GM21515 (cell line): Measurements from ENCODE around the gene TXNDC8.
A peak's percentile ranks its signal among the peaks of the same experiment; 100 is the strongest.

Experiments used
- ATAC-seq: cut with Tn5 transposase; IDR thresholded peaks from one replicate; pipeline ENCODE4 v1.9.1; 2021; ENCODE audit not compliant: unreplicated experiment

TXNDC8 gene

DNA sequence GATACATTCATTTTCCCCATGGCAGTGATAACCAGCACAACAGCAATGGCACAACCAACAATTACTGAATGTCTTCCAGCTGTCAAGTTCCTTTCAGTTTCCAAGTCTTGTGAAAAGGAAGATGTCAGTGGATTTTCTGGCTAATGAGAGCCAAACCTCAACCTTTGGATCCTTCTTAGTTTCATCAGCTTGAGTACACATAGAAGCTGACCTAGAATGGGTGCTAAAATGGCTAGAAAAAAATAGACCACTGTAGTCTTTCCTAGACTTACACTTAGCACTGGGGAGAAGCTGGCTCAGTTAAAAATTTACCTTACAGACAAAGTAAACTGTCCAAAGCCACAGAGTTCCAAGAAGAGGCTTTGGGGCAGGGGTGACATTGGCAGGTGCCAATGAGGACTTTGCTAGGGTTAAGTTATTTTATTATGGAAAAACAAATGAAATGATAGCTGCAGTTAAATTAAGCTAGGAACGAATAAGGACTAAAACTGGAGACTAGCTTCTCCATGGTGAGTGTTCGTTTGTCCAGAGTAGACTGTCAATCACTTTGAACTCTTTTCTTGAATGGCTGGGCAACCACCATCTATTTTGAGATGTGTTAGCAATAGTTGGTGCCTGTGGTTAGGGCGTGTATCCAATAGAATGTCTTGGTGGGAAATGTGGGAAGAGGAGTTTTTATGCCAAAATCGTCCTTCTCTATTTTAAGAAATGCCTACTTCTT lies 55.5 kb downstream of the TXNDC8 start:
- ATAC-seq = no peak

DNA sequence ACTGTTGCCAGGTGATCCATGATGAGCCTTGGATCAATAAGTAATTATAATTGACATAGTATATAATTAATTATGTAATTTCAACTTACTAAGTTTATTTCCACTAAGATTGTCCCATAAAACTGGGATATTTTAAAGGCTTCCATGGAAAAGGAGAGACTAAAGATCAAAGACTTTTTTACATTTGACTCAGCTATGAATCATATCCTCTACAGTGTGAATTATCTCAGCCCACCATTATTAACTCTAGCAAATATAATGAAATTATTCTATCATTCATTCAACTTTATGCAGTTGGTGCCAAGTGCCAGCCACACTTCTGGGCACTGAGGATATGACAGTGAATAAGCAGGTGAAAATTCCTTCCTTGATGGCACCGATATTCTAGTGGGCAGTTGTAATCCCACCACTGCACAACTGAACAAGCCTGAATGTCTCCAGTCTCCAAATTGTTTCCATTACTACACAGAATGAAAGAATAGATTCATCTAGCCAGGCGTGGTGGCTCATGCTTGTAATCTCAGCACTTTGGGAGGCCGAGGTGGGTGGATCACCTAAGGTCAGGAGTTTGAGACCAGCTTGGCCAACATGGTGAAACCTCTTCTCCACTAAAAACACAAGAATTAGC lies 59.5 kb downstream of the TXNDC8 start:
- ATAC-seq = no peak

DNA sequence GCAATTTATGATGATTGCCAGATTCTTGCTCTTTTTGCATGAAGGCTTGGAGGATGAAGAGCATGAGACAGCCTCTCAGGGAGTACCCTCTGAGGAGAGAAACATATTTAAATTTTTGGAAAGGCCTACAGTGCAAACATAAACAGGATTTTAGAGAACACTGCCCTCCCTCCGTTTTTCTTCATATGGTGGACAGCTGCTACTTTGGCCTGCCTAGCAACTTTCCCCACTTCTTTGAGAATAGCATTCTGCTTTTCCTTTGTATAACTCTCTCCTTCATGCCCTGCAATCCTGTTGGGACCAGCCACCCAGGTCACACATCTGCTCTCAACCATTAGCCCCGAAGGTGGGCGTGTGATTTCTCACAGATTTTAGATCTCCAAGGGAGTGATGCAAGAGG lies 60.9 kb downstream of the TXNDC8 start:
- ATAC-seq = no peak

DNA sequence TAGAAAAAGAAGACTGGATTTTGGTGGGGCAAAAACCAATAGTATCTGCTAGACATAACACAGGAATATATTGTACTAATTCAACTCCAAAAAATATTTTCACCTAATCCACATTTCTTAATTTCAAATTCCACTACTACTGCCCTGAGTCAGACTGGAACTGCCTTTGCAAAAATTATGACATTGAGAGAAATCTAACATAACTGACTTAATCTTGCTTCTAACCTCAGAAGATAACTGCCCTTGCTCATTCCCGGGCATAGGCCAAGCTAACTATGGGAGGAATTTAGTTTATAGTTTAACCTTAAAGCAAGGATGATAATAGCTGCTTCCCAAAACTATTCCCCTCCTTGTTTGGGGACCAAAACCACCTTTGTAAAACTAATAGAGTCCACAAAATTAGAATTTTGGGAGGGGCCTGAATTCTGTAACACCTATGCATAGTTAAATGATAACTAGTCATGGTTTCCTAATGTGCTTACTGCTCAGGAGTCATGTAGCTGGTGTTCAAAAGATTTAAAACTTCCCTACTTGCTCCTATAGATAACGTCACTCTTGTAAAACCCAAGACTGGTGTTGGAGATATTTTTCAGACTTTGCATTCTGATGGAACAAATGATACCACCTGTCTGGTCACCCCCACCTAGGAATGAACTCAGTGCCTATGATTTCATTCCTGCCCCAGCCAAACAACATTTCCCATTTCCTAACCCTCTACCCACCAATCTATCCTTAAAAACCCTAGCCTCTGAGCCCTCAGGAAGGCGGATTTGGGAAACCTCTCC lies 67.3 kb downstream of the TXNDC8 start:
- no peak for ATAC-seq

DNA sequence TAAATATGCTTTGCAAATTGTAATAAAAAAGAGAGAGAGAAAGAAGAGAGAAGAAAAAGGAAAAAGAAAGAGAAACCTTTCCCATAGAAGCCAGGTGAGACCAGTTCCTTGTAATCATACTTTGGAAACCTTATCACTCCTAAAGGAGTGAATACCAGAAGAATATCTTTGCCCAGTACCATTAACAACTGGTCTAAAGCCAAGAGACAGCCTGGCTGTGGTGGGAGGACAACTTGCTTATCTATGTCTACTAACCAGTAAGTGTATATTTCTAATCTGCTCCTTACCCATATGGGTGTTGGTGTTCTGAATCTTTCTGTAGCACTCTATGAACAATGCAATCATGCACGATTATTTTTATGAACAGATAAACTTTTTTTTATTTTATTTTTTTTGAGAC lies 70.9 kb downstream of the TXNDC8 start:
- no peak for ATAC-seq

DNA sequence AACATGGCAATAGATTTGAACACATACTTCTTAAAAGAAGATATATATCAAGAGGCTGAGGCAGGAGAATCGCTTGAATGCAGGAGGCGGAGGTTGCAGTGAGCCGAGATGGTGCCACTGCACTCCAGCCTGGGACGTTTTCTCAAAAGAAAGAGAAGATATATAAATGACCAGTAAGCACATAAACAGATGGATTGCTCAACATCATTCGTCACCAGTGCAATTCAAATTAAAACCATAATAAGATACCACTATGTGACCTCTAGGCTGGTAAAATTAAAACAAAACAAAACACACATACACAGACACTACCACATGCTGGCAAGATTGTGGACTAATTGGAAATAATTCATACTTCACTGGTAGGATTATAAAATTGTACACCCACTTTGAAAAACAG lies 76.0 kb downstream of the TXNDC8 start:
- ATAC-seq = no peak

DNA sequence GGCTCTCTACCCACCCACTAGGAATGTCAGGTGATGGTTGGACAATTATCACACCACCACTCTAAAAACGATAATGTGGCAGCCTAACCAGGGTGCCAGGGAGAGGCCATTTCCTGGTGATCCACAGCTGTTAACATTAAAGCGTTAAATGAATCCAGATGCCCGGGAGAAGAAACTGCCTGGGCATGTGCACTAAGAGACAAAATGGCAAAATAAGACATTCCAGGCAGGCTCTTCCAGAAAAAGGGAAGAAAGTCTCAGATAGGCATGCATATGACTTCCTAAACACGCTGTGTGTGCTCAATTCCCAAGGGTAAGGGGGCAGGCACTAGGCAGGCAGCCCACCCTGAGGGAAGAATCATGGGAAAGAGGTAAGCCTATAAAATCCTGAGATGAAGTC lies 76.8 kb downstream of the TXNDC8 start:
- ATAC-seq = no peak

DNA sequence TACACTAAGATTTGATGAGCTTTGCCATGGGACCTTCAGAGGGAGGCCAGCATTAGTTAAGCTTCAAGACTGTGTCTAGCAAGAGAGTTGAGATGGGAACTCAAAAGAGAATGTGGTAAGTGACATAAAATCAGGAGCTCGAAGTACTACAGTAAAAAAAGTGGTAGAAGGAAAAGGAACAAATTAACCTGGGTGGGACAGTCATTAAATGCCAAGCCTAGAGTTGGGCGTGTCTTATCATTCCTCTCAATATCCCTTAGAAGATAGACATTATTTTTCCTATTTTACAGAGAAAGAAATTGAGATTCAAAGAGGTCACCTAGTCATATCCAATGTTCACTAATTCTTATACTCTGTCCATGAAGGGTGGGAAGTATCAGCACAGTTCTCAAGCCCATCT lies 78.1 kb downstream of the TXNDC8 start:
- ATAC-seq = no peak

DNA sequence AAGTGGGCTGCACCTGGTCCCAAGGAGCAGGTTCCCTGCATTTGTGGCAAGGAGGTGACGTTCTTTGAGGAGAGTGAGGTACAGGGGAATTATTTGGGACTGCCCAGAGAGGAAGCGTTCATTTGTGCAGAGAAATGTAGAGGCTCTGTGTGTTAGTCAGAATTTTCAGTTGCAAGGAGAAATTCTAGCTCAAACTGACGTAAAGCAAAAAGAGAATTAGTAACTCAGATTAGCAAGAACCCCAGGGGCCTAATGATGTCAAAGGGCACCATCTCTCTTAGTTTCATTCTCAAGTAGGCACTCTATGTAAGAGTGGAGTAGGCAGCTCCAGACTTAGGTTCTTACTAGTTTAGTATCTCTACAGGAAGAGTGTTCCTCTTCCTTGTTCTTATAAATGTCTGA lies 79.0 kb downstream of the TXNDC8 start:
- no peak for ATAC-seq

DNA sequence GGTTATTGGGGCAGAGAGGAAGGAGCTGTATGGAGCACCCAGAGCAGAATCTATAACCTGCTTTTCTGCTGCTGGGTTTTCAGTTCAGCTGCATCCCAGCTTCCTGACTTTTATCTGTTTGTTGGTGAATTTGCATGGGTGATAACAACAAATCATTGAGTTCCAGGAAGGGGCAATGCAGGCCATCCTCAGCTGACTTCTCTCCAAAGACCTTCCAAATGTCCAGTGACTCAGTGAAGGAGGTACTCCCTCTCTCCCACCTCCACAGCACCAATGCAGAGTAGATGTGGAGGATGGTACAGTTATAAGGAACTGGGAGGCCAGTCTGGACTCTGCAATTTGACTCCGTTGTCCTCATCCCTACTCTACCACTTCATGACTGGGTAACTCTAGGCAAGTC lies 79.7 kb downstream of the TXNDC8 start:
- ATAC-seq = no peak

DNA sequence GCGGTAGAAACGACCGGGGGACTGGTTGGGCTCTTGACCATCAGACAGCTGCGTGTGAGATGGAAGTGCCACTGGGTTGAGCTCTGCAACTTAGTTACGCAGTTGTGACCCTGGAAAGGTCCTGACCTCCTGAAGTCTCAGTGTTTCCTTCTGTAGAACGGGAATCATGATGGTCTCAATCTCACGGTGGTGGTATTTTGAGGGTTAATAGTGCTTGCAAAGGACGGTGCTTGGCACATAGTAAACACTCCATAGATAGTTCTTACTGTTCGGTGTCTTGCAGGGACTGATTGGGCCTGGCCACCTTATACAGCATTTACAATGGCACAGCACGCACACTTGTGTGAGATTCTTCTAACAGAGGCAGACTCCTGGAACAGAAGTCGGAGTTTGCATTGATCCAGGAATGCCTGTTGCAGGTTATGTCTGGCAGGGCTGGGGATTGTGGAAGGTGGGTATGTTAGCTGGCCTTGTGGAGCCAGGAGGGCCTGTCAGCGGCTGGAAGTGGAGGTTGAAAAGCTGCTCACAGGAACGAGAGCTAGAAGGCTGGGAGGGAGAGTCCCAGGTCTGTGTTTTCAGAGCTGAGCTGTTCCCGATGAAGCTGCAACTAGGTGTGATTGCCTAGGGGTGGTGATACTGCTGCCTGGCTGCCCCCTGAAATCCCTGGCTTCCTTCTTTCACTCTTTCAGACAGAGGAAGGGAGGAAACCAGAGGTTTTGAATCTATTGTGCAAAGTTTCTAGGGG lies 80.4 kb downstream of the TXNDC8 start:
- peak; percentile 0 for ATAC-seq

DNA sequence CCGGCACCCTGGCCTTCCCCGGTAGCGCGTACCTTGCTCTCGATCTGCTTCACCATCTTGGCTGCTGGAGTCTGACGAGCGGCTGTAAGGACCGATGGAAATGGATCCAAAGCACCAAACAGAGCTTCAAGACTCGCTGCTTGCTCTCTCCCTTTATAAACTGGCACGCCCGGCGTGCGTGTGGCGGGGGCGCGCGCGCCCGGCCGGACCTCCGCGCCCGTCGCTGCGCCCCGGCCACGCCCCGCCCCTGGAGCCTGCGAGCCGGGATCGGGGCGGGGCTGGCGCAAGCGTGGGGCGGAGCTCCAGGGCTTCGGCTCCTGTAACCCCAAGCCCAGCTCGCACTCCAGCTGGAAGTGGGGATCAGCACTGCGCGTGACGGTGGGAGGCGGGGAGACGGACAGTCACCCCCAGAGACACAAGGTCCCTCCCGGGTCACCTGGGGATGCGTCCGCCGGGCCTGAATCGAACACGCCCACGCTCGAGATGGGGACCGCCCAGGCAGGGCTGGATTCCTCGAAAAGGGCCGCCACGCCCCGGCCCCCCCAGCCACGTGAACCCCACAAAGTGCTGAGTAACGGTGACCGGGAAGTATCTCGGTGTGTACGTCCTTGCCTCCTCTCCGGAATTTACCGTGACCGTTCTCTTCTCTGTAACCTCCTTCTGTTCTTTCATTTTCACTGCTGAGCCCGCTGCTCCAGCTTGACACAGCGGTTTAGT lies 81.1 kb downstream of the TXNDC8 start, which contains the start of gene TXN:
TSS of gene TXN (minus strand) at position 128 of the 717 bp plus-strand sequence. CDS start at position 56, 72 bp downstream.
- ATAC-seq = peak; percentile 73

DNA sequence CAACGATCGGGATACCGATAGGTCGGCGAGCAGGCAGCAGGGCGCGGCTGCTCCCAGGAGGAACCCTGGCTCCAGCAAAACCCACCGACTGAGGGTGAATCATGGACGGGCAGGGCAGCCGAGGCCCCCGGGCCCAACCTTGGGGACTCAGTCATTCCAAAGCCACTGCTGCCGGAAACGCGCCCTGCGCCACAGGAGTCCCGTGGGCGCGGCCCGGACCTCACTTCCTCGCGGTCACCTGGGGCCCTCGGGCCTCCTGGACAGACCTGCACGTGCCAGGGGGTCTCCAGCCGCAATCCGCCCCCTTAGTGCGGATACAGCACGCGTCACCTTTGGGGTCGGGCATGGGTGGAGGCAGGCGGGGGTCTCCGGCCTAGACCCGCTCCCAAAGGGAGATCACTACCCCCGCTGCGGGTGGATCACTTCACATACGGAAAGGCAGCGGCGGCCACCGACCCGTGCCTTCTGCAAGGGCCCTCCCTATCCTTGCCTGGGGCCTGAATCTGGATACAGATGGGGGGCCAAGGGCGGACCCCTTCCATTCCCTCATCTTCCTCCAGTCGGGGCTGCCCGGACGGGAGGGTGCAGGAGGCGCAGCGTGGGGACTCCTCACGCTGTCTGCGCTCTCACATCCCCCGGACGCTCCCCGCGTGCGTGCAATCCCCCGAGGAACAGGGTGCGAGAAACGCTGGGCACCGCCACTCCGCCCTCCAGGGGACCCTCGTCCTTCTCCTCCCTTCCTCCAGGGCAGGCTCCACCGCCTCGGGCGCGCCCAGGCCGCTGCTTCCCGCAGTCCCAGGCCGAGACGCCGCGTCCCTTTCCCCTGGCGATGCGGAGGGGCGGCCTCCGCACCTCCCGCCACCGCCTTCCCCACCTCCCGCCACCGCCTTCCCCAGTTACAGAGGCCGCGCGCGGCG lies 81.9 kb downstream of the TXNDC8 start:
- peak; percentile 20 for ATAC-seq

DNA sequence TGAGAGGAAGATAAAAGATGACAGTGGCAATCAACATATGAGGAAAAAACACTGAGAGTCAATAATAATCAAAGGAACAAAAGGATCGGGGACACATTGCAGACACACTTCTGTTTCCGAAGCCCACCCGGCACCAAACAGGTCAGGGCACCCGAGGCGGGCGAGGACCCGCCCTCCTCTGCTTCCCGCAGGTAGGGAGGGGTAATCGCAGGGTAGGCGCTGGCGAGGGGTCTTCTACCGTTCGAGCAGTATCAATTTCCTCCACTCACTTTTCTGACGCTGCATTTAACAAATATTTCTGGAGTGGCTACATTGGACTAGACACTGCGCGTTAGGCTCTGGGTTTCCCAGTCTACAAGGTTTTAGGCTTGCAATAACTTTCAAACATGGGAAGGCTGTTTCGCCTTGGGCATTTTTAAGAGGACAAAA lies 82.6 kb downstream of the TXNDC8 start:
- no peak for ATAC-seq

DNA sequence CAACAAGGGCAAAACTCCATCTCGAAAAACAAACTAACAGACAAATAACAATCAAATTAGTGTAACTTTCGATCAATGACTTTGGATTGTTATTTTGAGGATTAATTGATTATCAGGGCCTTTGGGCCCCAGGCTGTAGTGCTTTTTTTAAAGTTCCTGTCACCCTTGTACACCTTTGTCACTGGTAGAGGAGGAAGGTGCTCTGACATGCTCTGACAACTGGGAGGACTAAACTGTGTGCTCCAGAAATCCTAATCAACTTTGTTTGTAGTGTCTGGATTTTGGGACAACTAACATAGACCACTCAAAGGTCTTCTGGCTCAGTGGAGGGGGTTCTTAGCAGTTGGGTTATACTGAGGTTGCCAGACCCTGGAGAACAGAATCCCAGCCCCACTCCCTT lies 83.2 kb downstream of the TXNDC8 start:
- ATAC-seq = no peak
